HG03175 (cell line): Measurements from ENCODE around the gene ZNF469.
"Not testable (repeated sequence)": the region's sequence is repeated elsewhere in the genome, so short reads cannot be mapped to it uniquely, and the experiment has no call there.

Experiments used
- ATAC-seq: cut with Tn5 transposase; IDR thresholded peaks from one replicate; pipeline ENCODE4 v1.9.1; 2021; ENCODE audit warnings: mild to moderate bottlenecking, moderate library complexity; ENCODE audit not compliant: unreplicated experiment

Gene ZNF469

GRCh38 chr16:88407807-88408206 lies 25.0 kb downstream of the ZNF469 start:
- ATAC-seq = no peak

- ATAC-seq = no peak
Measured at GRCh38 chr16:88408561-88409142, 25.9 kb downstream of the ZNF469 start.

GRCh38 chr16:88409296-88410065 lies 26.7 kb downstream of the ZNF469 start:
- no peak for ATAC-seq

- ATAC-seq = not testable (repeated sequence)
Measured at GRCh38 chr16:88410297-88410968, 27.7 kb downstream of the ZNF469 start.

- ATAC-seq = no peak
Measured at GRCh38 chr16:88411951-88412576, 29.3 kb downstream of the ZNF469 start.

- ATAC-seq = no peak
Measured at GRCh38 chr16:88412766-88413165, 30.0 kb downstream of the ZNF469 start.

GRCh38 chr16:88413231-88413630 lies 30.5 kb downstream of the ZNF469 start:
- ATAC-seq = no peak

- no peak for ATAC-seq
Measured at GRCh38 chr16:88413631-88414030, 30.9 kb downstream of the ZNF469 start.

GRCh38 chr16:88414521-88415380 lies 32.0 kb downstream of the ZNF469 start:
- ATAC-seq = no peak

- ATAC-seq = no peak
Measured at GRCh38 chr16:88415381-88415705, 32.6 kb downstream of the ZNF469 start.

- no peak for ATAC-seq
Measured at GRCh38 chr16:88415713-88416323, 33.1 kb downstream of the ZNF469 start.

GRCh38 chr16:88416686-88417085 lies 33.9 kb downstream of the ZNF469 start:
- ATAC-seq = no peak

GRCh38 chr16:88417684-88418476 lies 35.1 kb downstream of the ZNF469 start:
- ATAC-seq = no peak

GRCh38 chr16:88418869-88419268 lies 36.1 kb downstream of the ZNF469 start:
- ATAC-seq = no peak

GRCh38 chr16:88419790-88420189 lies 37.0 kb downstream of the ZNF469 start:
- no peak for ATAC-seq

GRCh38 chr16:88420496-88420895 lies 37.7 kb downstream of the ZNF469 start:
- ATAC-seq = no peak

- ATAC-seq = no peak
Measured at GRCh38 chr16:88421301-88421700, 38.5 kb downstream of the ZNF469 start.

GRCh38 chr16:88421871-88422433 lies 39.2 kb downstream of the ZNF469 start:
- ATAC-seq = no peak

- no peak for ATAC-seq
Measured at GRCh38 chr16:88422733-88423447, 40.1 kb downstream of the ZNF469 start.
